ENCODE data around the gene KMT2C. TPM values are rescaled to one million over a fixed set of nuclear protein-coding genes. Genes with fewer than 3 reads are reported as not detected.
A peak's percentile ranks its signal among the peaks of the same experiment; 100 is the strongest.
"Not testable (repeated sequence)": the region's sequence is repeated elsewhere in the genome, so short reads cannot be mapped to it uniquely, and the experiment has no call there.

The KMT2C gene
- 8.5 and 14.6 TPM in 2 replicates for total RNA-seq (2014; rRNA removed; shearing (Covaris generic))

GRCh38 chr7:152435384-152436110 is at the start of gene KMT2C:
Gene KMT2C, minus strand, starts transcription at chr7:152436003. Its CDS starts 217 bp downstream, at chr7:152435786.
- H3K27me3 ChIP-seq (ENCODE audit: control insufficient read depth, insufficient read depth, low read length): no peaks in the 10 kb centered on the region
- no peaks in the 10 kb centered on the region for H3K36me3 ChIP-seq (replicated peaks; ENCODE audit: control insufficient read depth, insufficient read depth, low read length)
- H3K4me3 ChIP-seq (ENCODE audit: insufficient read depth, low read depth, low read length): peak within 1 kb of the TSS; percentile 79
- peak; percentile 72 for DNase-seq

- H3K27me3 ChIP-seq (ENCODE audit: control insufficient read depth, insufficient read depth, low read length): no peaks in the 10 kb centered on the region
- no peak for DNase-seq
- no peak overlapping the region for H3K4me3 ChIP-seq (ENCODE audit: insufficient read depth, low read depth, low read length)
- H3K36me3 ChIP-seq (replicated peaks; ENCODE audit: control insufficient read depth, insufficient read depth, low read length): no peaks in the 10 kb centered on the region
Measured at GRCh38 chr7:152481082-152481481, 45.3 kb upstream of the KMT2C start.

- no peak for DNase-seq
- no peaks in the 10 kb centered on the region for H3K36me3 ChIP-seq (replicated peaks; ENCODE audit: control insufficient read depth, insufficient read depth, low read length)
- no peaks in the 10 kb centered on the region for H3K27me3 ChIP-seq (ENCODE audit: control insufficient read depth, insufficient read depth, low read length)
- no peak overlapping the region for H3K4me3 ChIP-seq (ENCODE audit: insufficient read depth, low read depth, low read length)
Measured at GRCh38 chr7:152480664-152481063, 44.9 kb upstream of the KMT2C start.

- Histone ChIP-seq H3K4me3 (ENCODE audit: insufficient read depth, low read depth, low read length) (no peak overlapping the region), H3K36me3 (replicated peaks; ENCODE audit: control insufficient read depth, insufficient read depth, low read length) (no peaks in the 10 kb centered on the region), H3K27me3 (ENCODE audit: control insufficient read depth, insufficient read depth, low read length) (no peaks in the 10 kb centered on the region)
- no peak for DNase-seq
Measured at GRCh38 chr7:152479595-152479994, 43.8 kb upstream of the KMT2C start.

GRCh38 chr7:152478140-152478539 is 42.3 kb upstream of the KMT2C start:
- Histone ChIP-seq H3K4me3 (ENCODE audit: insufficient read depth, low read depth, low read length) (no peak overlapping the region), H3K36me3 (replicated peaks; ENCODE audit: control insufficient read depth, insufficient read depth, low read length) (no peaks in the 10 kb centered on the region), H3K27me3 (ENCODE audit: control insufficient read depth, insufficient read depth, low read length) (no peaks in the 10 kb centered on the region)
- no peak for DNase-seq

- Histone ChIP-seq H3K27me3 (ENCODE audit: control insufficient read depth, insufficient read depth, low read length) (no peaks in the 10 kb centered on the region), H3K36me3 (replicated peaks; ENCODE audit: control insufficient read depth, insufficient read depth, low read length) (no peaks in the 10 kb centered on the region), H3K4me3 (ENCODE audit: insufficient read depth, low read depth, low read length) (no peak overlapping the region)
- no peak for DNase-seq
Measured at GRCh38 chr7:152477079-152477478, 41.3 kb upstream of the KMT2C start.

- no peaks in the 10 kb centered on the region for H3K27me3 ChIP-seq (ENCODE audit: control insufficient read depth, insufficient read depth, low read length)
- H3K36me3 ChIP-seq (replicated peaks; ENCODE audit: control insufficient read depth, insufficient read depth, low read length): no peaks in the 10 kb centered on the region
- no peak overlapping the region for H3K4me3 ChIP-seq (ENCODE audit: insufficient read depth, low read depth, low read length)
- DNase-seq: no peak
Measured at GRCh38 chr7:152476551-152476950, 40.7 kb upstream of the KMT2C start.

- H3K4me3 ChIP-seq (ENCODE audit: insufficient read depth, low read depth, low read length); H3K27me3 ChIP-seq (ENCODE audit: control insufficient read depth, insufficient read depth, low read length); DNase-seq; H3K36me3 ChIP-seq (replicated peaks; ENCODE audit: control insufficient read depth, insufficient read depth, low read length): not testable (repeated sequence)
Measured at GRCh38 chr7:152471023-152471620, 35.3 kb upstream of the KMT2C start.

- not testable (repeated sequence) for H3K27me3 ChIP-seq (ENCODE audit: control insufficient read depth, insufficient read depth, low read length); H3K4me3 ChIP-seq (ENCODE audit: insufficient read depth, low read depth, low read length); H3K36me3 ChIP-seq (replicated peaks; ENCODE audit: control insufficient read depth, insufficient read depth, low read length); DNase-seq
Measured at GRCh38 chr7:152470251-152471022, 34.6 kb upstream of the KMT2C start.

GRCh38 chr7:152469576-152469975 is 33.8 kb upstream of the KMT2C start:
- DNase-seq; H3K4me3 ChIP-seq (ENCODE audit: insufficient read depth, low read depth, low read length); H3K36me3 ChIP-seq (replicated peaks; ENCODE audit: control insufficient read depth, insufficient read depth, low read length); H3K27me3 ChIP-seq (ENCODE audit: control insufficient read depth, insufficient read depth, low read length): not testable (repeated sequence)

- no peaks in the 10 kb centered on the region; the same call in 1 of the 2 replicates for H3K27me3 ChIP-seq (ENCODE audit: control insufficient read depth, insufficient read depth, low read length)
- no peak overlapping the region for H3K4me3 ChIP-seq (ENCODE audit: insufficient read depth, low read depth, low read length)
- no peaks in the 10 kb centered on the region for H3K36me3 ChIP-seq (replicated peaks; ENCODE audit: control insufficient read depth, insufficient read depth, low read length)
- DNase-seq: no peak
Measured at GRCh38 chr7:152467225-152467624, 31.4 kb upstream of the KMT2C start.

GRCh38 chr7:152465119-152465387 is 29.2 kb upstream of the KMT2C start:
- Histone ChIP-seq H3K27me3 (ENCODE audit: control insufficient read depth, insufficient read depth, low read length) (no peaks in the 10 kb centered on the region; the same call in 1 of the 2 replicates), H3K4me3 (ENCODE audit: insufficient read depth, low read depth, low read length) (peak overlapping the region; percentile 81), H3K36me3 (replicated peaks; ENCODE audit: control insufficient read depth, insufficient read depth, low read length) (no peaks in the 10 kb centered on the region)
- no peak for DNase-seq

GRCh38 chr7:152464312-152465118 is 28.7 kb upstream of the KMT2C start:
- DNase-seq: peak; percentile 91
- peak overlapping the region; percentile 81 for H3K4me3 ChIP-seq (ENCODE audit: insufficient read depth, low read depth, low read length)

GRCh38 chr7:152463709-152464311 is 28.0 kb upstream of the KMT2C start:
- peak overlapping the region; percentile 81 for H3K4me3 ChIP-seq (ENCODE audit: insufficient read depth, low read depth, low read length)
- no peaks in the 10 kb centered on the region; the same call in 1 of the 2 replicates for H3K27me3 ChIP-seq (ENCODE audit: control insufficient read depth, insufficient read depth, low read length)
- peak; percentile 99 for DNase-seq
- H3K36me3 ChIP-seq (replicated peaks; ENCODE audit: control insufficient read depth, insufficient read depth, low read length): no peaks in the 10 kb centered on the region

More at GRCh38 chr7:152464312-152465118, 28.7 kb upstream of the KMT2C start:
- Histone ChIP-seq H3K27me3 (ENCODE audit: control insufficient read depth, insufficient read depth, low read length) (no peaks in the 10 kb centered on the region; the same call in 1 of the 2 replicates), H3K36me3 (replicated peaks; ENCODE audit: control insufficient read depth, insufficient read depth, low read length) (no peaks in the 10 kb centered on the region)
